ENCODE data around the gene NAT14.
"Not testable (repeated sequence)": the region's sequence is repeated elsewhere in the genome, so short reads cannot be mapped to it uniquely, and the experiment has no call there.

NAT14 gene, protein sequence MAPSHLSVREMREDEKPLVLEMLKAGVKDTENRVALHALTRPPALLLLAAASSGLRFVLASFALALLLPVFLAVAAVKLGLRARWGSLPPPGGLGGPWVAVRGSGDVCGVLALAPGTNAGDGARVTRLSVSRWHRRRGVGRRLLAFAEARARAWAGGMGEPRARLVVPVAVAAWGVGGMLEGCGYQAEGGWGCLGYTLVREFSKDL

DNA sequence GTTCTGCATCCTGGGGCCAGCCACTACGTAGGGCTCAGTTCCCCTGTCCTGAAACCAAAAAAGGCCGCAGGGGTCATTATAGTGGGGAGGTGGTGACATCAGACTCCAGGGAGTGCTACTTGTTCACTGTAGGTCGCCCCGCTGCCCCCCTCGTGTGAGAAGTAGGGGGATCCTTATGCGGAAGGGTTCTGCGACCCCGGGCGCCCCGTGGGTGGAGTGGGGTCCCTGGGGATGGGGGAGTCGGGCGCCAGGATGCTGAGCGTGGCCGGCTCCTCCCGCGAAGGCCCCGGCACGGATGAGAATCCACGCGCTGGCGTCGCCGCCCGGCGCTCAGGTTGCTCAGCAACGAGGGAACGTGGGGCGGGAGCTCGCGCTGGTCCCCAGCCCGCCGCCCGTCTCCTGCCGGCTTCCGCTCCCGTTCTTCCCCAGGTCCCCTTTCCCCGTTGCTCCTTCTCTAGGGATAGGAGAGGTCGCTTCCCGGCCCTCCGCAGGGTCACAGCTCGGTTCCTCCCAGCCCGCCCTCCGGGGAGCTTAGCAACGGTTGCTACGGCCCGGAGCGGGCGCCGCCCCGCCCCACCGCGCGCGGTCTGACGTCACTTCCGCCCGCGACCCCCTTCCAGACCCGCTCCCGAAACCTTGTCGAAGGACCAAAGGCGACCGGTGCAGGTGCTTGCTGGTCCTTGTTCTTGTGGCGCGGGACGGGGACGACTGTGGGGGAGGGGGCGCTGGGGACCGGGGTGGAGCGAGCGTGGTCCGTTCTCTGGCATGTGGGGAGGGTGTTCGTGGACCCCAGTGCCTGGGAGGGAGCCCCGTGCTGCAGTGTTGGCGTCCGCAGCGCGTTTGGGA, at the start of gene NAT14:
NAT14 (plus strand) TSS at position 596 of the 846 bp plus-strand sequence. CDS start 521 bp downstream, outside the sequence.
- peak; percentile 31 to 51 for DNase-seq (ENCODE audit: low read depth in 1 of 2, low spot score in 1 of 2)

DNA sequence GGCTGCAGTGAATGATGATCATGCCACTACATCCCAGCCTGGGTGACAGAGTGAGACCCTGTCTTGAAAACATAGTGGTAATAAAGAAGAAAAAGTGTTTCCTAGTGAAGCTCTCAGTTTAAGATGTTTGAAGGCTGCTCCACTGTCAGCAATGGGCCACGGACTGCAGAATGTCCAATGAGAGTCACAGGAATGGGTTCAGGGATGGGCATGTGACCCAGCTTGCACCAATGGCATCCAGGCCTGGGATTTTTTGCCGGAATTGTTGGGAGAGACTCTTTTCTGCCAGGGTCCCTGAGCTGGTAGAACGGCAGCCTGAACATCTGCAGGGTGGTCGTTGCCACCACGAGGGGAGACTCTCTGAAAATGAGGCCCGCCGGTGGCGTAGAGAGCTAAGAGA, 48.1 kb upstream of the NAT14 start:
- no peak for DNase-seq (ENCODE audit: low read depth in 1 of 2, low spot score in 1 of 2)

DNA sequence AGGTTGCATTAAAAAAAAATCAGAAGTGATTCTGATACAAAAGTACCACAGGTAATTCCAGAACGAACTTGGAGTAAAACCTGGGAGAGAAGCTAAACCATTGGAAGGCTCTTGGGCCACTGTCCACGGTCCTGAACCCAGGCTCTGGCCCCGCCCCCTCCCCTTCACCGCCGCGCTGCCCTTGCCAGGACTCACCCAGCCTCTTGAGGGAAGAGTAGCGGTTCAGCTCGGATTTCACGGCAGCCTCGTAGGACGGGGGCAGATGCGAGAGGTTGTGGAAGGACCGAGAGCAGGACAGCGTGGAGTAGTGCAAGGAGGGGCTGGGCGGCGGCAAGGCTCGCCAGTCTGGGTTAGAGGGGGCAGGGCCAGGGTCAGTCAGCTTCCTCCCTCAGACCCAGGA, 47.6 kb upstream of the NAT14 start:
- DNase-seq (ENCODE audit: low read depth in 1 of 2, low spot score in 1 of 2): no peak

DNA sequence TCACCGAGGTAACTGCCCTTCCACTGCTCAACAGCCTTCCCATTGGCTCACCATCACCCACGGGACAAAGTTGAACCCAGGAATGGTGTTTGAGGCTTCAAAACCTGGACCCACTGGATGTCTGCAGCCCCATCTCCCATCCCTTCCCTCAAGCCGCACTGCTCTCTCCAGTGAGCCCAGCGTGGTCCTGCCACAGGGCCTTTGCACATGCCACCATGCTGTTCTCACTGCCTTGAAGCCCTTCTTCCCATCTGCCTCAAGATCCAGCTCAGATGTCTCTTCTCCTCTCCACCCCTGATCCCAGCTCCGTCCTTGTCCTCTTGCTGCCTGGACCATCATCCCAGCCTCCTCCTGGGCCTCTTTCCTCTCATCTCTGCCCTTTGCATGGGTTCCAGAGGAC, 45.9 kb upstream of the NAT14 start:
- no peak for DNase-seq (ENCODE audit: low read depth in 1 of 2, low spot score in 1 of 2)

DNA sequence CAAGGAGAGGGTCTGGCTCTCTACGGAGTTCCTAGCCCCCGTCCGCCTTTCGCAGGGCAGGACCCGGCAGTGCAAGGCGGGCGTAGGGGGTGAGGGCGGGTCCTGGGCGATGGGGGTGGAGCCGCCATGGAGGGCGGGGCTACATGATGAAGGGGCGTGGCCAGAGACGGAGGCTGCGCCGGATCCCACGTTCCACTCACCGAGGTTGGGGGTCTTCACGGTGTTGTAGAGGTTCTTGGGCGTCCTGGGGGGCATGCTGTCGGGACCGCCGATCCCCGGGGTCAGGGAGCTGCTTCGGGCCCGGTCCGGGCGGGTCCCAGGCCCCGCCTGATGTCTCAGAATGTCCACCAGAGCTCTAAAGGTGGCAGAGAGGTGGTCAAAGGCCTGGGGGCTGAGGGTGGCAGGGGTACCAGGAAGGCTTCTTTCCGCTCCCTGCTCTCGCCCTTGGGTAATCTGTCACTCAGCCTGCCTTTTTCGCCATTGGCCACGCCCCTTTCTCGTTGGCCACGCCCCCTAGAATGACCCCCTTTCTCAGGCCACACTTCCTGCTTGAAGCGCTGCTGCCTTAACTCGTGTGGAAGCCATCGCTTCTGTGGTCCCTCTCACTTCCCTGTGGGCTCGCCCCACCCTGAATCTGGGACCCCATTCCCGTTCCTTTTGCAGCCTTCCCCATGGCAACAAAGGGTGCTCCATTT, 44.4 kb upstream of the NAT14 start:
- no peak for DNase-seq (ENCODE audit: low read depth in 1 of 2, low spot score in 1 of 2)

DNA sequence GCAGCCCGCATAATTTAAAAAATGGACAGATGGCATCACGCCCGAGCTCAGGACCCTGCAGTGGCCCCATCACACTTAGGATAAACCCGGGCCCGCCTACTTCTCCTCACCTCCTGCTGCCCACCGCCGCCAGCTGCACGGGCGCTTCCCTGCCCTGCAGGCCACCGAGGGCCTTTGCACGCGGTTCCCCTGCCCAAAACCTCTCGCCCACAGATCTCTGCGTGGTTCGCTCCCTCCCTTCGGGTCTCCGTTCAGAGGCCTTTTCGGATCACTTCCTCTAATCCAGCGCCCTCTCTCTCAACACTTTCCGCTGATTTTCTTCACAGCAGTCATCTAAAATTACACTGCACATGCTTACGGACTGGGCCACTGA, 43.7 kb upstream of the NAT14 start:
- DNase-seq (ENCODE audit: low read depth in 1 of 2, low spot score in 1 of 2): no peak

DNA sequence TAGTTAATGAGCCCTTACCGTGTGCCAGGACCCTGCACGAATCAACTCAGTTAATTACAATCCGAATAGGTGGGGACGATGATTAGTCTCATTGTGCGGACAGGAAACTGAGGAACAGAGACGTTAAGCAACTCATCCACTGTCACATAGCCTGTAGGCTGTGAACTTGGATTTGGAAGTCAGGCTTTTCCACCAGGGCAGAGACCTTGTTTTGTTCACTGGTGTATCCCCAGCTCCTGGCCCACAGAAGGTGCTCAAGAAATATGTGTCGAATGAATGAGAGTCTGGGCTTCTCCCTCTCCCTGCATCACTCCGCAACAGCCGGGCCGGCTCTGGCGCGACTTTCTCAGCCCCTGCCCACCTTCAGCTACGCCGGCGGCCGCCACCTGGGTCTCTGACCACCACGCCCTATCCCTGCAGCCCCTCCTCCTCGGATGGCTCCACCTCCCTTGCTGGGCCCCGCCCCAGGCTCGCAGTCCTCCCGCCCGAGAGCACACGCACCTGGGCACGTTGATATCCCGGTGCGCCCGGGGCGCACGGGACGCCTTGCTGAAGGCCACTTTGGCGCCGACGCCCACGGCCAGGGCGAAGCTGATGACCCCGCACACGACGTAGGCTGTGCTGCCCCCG, 43.2 kb upstream of the NAT14 start:
- no peak for DNase-seq (ENCODE audit: low read depth in 1 of 2, low spot score in 1 of 2)

DNA sequence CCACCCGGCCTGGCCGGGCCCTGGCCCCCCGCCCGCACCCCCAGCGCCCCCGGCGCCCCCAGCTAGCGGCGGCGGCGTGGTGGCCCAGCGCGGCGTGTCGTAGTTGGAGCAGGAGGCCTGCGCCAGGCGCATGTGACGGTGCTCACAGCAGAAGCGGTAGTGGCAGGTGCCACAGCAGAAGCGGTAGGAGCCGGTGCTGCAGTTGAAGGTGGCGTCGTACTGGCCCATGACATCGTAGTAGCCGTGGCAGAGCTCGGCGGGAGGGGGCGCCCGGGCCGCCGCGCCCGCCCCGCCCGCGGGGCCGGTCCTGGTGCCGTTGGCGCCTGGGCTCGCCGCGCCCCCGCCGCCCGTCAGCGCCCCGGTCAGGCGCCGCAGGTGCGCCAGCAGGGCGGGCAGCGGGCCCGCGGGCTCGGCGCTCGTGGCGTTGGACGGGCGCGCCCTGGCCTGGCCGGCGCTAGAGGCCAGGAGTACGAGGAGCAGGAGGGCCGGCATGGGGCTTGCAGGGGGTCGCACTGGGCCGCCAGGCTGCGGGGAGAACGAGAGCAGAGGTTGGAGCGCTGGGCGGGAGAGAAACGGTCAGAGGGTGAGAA, 42.5 kb upstream of the NAT14 start:
- DNase-seq (ENCODE audit: low read depth in 1 of 2, low spot score in 1 of 2): no peak

DNA sequence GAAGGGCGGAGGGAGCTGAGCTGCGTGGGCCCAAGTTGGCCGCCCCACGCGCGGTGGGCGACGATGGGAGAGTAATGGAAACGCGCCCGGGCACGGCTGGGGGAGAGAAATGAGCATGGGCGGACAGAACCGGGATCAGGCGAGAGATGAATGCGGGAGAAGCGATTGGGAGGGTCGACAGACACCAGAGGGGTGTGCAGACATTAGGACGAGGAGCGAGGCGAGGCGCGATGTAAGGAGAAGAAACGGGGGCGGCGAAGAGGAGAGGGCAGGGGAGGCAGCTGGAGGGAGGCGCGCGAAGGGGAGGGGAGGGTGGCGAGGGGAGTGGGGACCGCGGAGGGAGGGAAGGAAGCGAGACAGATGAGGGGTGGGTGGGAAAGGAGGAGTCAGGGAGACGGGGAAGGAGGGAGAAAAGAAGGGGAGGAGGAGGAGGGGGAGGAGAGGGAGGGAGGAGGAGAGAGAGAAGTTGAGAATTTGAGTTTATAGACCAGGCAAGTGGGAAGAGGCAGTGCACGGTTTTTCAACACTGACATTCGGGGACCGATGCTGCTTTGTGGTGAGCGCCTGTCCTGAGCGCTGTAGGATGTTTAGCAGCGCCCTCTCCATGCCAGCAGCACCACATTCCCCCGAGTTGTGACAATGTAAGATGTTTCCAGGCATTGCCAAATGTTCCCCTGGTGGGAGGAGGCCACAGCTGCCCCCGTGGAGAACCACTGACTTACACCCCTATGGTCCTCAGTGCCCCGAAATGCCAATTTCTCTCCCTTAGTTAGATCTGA, 41.8 kb upstream of the NAT14 start, which contains the start of gene SHISA7:
SHISA7 (minus strand) TSS at position 256 of the 779 bp plus-strand sequence. CDS start 437 bp downstream, outside the sequence.
- DNase-seq (ENCODE audit: low read depth in 1 of 2, low spot score in 1 of 2): no peak

DNA sequence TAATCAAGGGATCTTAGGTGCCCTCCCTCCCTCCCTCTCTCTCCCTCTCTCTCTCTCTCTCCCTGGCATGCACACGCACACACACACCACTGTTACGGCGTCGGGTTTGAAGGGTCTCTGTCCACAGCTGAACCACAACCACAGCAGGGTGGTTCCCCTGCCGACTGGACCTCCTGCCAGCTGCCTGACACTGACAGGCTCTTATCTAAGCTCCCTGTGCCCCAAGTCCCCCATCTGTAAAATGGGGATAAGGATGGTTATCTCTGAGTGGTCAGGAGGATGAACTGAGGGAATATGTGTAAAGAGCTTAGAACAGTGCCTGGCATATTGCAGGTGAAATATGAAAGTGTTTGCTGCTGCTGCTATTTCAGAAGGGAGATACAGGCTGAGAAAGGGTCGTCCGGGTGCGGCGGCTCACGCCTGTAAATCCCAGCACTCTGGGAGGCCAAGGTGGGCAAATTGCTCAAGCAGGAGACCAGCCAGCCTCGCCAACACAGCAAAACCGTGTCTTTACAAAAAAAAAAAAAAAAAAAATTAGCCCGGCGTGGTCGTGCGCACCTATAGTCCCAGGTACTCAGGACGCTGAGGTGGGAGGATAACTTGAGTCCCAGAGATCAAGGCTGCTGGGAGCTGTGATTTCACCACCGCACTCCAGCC, 41.0 kb upstream of the NAT14 start:
- no peak for DNase-seq (ENCODE audit: low read depth in 1 of 2, low spot score in 1 of 2)

DNA sequence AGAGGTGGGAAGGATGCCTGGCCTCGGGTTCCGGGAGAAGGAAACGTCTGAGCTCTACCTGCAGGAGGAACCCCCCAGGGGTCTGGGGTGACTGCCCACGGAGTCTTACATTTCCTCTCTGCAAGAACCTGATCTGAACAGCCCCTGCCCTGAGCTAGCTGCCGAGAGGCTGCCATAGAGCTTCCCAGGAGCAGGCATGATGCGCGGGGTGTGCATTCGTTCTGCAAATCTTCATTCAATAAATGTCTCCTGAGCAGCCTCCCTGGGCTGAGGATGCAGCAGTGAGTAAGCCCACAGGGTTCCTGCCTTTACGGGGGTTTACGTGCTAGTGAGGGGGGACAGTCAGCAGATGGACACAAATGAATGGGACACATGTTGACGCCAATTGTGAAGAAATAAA, 40.3 kb upstream of the NAT14 start:
- DNase-seq (ENCODE audit: low read depth in 1 of 2, low spot score in 1 of 2): no peak

DNA sequence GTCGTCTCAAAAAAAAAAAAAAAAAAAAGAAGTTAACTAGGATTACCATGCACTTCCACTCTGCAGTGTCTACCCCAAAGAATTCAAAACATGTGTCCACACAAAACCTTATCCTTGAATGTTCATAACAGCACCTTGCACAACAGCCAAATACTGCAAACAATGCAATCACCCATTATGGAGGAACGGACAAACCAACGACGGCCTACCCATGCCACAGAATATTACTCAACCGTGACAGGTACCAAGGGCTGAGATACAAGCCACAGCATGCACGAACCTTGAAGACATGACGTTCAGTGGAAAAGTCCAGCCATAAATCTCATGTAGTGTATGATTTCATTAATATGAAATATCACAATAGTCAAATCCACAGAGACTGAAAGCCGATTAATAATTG, 38.9 kb upstream of the NAT14 start:
- DNase-seq (ENCODE audit: low read depth in 1 of 2, low spot score in 1 of 2): no peak

DNA sequence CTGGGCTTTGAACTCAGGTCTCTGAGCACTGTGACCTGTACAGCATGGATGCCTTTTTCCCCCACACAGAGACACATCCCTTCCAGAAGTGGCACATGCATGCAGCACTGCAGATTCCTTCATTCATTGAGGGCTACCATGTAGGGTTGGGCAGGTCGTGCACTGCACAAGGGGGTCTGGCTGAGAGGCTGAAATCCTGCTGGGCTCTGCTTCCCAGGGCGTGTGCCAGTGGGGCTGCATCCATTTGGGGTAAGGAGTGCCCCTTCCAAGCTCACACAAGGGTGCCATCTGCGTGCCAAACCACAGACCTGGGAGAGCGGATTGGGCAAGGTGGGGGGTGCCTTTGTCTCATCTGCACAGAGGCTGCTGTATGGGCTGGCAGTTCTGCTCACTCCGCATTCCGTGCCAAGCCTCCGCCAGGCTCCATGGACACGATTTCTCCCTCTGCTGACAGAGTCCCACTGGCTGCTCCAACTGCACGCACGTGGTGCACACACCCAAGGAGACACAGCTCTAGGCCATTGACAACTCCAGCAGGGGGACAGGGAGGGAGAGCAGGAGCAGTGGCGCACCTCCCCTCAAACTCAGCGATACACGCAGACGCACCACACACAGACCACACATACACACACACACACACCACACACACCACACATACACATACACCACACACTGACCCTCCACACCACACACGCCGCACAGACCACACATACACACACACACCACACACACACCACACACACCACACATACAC, 37.4 kb upstream of the NAT14 start:
- DNase-seq (ENCODE audit: low read depth in 1 of 2, low spot score in 1 of 2): no peak

DNA sequence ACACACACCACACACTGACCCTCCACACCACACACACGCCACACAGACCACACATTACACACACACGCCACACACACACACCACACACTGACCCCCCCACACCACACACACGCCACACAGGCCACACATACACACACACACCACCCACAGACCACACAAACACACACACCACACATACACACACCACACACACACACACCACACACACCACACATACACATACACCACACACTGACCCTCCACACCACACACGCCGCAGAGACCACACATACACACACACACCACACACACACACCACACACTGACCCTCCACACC, 36.9 kb upstream of the NAT14 start:
- not testable (repeated sequence) for DNase-seq (ENCODE audit: low read depth in 1 of 2, low spot score in 1 of 2)

DNA sequence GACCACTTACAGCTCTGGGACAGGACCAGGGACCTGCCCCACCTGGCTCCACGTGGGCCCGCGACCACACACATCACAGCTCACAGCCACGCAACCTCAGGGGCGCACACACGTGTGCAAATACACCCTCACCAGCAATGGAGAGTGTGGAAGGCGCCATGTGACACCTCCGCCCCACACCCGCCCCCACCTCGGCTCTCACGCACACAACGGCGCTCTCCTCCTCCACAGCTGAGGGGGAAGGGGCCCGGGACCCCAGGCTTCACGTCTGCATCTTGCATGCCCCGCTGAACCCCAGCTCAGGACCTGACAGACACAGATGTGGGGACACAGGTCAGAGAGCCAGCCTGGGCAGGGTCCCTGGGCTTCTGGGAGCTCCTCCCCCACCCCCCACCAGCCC, 35.5 kb upstream of the NAT14 start:
- no peak for DNase-seq (ENCODE audit: low read depth in 1 of 2, low spot score in 1 of 2)

DNA sequence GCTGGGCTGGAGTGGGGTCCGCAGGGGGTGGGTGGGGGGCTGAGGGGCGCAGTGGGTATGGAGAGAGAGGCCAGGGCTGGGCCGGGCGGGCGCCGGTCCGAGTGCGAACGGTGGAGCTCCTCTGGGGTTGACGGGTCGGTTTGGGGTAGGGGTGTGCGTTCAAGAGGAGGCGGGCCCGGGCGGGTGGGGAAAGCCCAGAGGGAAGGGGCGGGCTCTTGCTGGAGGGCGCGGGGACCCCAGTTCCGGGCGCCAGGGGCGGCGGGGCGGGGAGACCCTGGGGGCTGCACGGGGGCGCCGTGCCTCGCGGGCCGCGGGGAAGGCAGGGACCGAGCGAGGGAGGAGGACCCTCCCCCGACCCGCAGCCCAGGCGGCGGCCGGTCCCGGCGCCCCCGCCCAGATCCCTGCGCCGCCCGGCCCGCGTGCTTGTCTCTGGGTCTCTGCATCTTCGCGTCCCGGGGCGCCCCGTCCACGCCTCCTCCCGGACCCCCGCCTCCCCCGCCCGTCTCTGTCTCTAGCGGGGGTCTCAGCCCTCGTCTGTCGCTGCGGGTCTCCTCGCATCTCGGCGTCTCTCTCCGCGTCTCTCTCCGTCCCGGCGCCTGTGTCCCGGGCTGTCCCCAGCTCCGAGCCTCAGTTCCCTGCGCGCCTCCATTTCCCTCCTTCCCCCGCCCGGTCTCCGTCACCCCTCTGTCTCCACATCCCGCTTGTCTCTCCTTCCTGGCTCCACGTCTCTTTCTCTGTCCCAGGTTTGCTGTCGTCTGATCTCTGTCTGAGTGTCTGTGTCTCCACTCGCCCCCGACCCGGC, 33.6 kb upstream of the NAT14 start:
- DNase-seq (ENCODE audit: low read depth in 1 of 2, low spot score in 1 of 2): no peak

DNA sequence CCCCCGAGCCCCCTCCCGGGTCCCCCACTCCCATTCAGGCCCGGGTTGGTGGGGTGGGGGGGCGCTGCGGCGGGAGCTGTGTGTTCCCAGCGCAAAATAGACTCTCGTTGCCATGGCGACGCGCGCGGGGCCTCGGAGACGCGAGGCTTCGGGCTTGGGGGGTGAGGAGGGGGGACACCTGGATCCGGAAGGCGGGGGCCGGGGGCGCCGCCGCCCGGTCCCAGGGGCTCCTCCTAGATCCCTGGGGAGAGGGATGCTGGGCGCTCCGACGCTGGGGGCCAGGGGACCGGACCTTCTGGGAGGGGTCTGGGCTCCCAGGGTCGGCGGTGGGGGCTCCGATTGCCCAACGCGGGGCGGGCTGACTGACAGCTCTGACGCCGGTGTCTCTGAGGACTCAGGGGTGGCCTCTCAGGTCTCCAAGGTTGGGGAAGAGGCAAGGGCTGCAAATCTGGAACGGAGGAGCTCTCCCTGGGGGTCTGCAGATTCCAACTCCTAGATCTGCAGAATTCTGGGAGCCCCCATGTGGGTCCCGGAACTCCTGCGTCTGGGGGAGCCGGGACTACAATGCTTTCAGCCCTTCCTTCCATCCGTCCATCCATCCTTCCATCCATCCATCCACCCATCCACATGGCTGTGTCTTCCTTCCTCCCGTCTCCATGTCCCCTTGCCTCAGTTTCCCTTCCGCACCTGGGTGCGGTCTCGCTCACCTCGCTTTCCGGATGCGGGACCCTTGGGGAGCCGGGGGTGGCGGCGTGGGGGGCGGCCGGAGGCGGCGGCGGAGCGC, 32.8 kb upstream of the NAT14 start:
- no peak for DNase-seq (ENCODE audit: low read depth in 1 of 2, low spot score in 1 of 2)
